ENCODE data around the gene PADI6.

Gene PADI6

DNA sequence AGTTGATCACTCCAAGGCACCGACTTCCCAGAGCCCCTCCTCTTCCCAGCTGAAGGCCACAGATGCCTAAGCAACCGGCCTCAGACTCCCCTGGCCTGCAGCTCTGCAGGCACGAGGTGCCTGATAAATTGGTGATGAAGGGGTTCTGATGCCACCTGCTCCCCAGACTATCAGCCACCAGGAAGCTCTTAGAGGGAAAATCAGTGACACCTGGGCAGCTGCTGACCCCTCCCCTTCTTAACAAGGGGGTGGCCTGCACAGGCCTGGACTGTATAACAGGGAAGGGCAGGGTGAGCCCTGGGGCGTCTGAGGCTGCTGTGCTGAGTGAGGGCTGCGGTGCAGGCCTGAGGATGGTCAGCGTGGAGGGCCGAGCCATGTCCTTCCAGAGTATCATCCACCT, at the start of gene PADI6:
Gene PADI6 (plus strand): TSS at position 301 of the 400 bp plus-strand sequence. CDS start 50 bp downstream, at position 351.
- Histone ChIP-seq H3K27me3 (ENCODE audit: insufficient read depth, low read length) (peaks cover 33% of the 10 kb centered on the region), H2AFZ (ENCODE audit: low read length, unreplicated experiment) (no peak within 1 kb of the TSS), H3K4me3 (ENCODE audit: low read depth, low read length) (no peak within 1 kb of the TSS), H3K36me3 (ENCODE audit: insufficient read depth, low read length) (no peaks in the 10 kb centered on the region), H3K79me2 (ENCODE audit: control insufficient read depth, insufficient read depth, low read length, unreplicated experiment) (no peaks in the 10 kb centered on the region), H3K27ac (ENCODE audit: low read depth, low read length) (no peak within 1 kb of the TSS), H3K4me1 (ENCODE audit: control insufficient read depth, insufficient read depth, low read length, unreplicated experiment) (peaks cover 4% of the 10 kb centered on the region)

- no peaks in the 10 kb centered on the region for H3K79me2 ChIP-seq (ENCODE audit: control insufficient read depth, insufficient read depth, low read length, unreplicated experiment)
- H3K4me1 ChIP-seq (ENCODE audit: control insufficient read depth, insufficient read depth, low read length, unreplicated experiment), result no peaks in the 10 kb centered on the region
- H3K27ac ChIP-seq (ENCODE audit: low read depth, low read length), result no peak overlapping the region
- peaks cover 40% of the 10 kb centered on the region for H3K27me3 ChIP-seq (ENCODE audit: insufficient read depth, low read length)
- H3K4me3 ChIP-seq (ENCODE audit: low read depth, low read length), result no peak overlapping the region
- no peaks in the 10 kb centered on the region for H3K36me3 ChIP-seq (ENCODE audit: insufficient read depth, low read length)
- no peak overlapping the region for H2AFZ ChIP-seq (ENCODE audit: low read length, unreplicated experiment)
Observed at GRCh38 chr1:17328855-17329254, 43.1 kb upstream of the PADI6 start.

DNA sequence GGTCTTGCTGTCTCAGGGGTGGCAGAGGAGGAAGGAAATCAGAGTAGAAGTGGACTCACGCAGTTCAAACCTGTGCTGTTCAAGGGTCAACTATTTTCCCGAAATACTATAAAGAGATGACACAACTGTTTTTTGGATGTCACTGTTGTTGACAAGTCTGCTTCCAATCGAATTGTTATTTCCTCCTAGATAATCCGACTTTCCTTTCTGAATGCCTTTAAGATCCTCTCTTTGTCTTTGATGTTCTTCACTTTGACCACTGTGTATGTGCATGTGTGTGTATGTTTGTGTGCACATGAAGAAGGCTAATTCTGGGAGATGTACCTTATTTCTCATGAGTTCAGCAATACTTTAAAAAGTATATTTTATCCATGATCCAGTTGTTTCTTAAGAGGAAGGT, 42.4 kb upstream of the PADI6 start:
- H3K36me3 ChIP-seq (ENCODE audit: insufficient read depth, low read length), result no peaks in the 10 kb centered on the region
- no peak overlapping the region for H2AFZ ChIP-seq (ENCODE audit: low read length, unreplicated experiment)
- no peaks in the 10 kb centered on the region for H3K4me1 ChIP-seq (ENCODE audit: control insufficient read depth, insufficient read depth, low read length, unreplicated experiment)
- peaks cover 34% of the 10 kb centered on the region for H3K27me3 ChIP-seq (ENCODE audit: insufficient read depth, low read length)
- H3K4me3 ChIP-seq (ENCODE audit: low read depth, low read length), result no peak overlapping the region
- no peaks in the 10 kb centered on the region for H3K79me2 ChIP-seq (ENCODE audit: control insufficient read depth, insufficient read depth, low read length, unreplicated experiment)
- H3K27ac ChIP-seq (ENCODE audit: low read depth, low read length), result no peak overlapping the region

- Histone ChIP-seq H3K4me3 (ENCODE audit: low read depth, low read length) (no peak overlapping the region), H3K4me1 (ENCODE audit: control insufficient read depth, insufficient read depth, low read length, unreplicated experiment) (no peaks in the 10 kb centered on the region), H3K27me3 (ENCODE audit: insufficient read depth, low read length) (peaks cover 35% of the 10 kb centered on the region), H3K79me2 (ENCODE audit: control insufficient read depth, insufficient read depth, low read length, unreplicated experiment) (no peaks in the 10 kb centered on the region), H2AFZ (ENCODE audit: low read length, unreplicated experiment) (no peak overlapping the region), H3K36me3 (ENCODE audit: insufficient read depth, low read length) (no peaks in the 10 kb centered on the region), H3K27ac (ENCODE audit: low read depth, low read length) (no peak overlapping the region)
Observed at GRCh38 chr1:17330856-17331255, 41.1 kb upstream of the PADI6 start.

DNA sequence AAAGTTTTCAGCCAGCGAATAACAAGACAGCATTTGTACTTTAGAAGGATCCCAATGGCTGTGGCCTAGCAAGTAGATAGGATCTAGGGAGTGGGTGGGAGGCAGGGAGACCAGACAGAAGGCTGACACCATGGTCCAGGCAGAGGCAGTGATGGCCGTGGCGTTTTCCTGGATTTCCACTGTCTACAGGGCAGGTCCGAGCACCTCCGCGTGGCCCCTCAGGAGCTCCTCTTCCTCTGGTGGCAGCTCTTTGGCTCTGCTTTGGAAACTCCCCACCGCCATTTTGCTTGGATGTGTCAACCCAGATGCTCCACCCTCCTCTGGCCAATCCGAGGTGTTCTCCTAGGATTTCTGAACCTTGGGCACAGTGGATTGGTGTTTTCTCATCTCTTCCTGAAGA, 38.9 kb upstream of the PADI6 start:
- Histone ChIP-seq H3K79me2 (ENCODE audit: control insufficient read depth, insufficient read depth, low read length, unreplicated experiment) (no peaks in the 10 kb centered on the region), H3K4me3 (ENCODE audit: low read depth, low read length) (no peak overlapping the region), H3K36me3 (ENCODE audit: insufficient read depth, low read length) (no peaks in the 10 kb centered on the region), H3K27me3 (ENCODE audit: insufficient read depth, low read length) (peaks cover 38% of the 10 kb centered on the region), H2AFZ (ENCODE audit: low read length, unreplicated experiment) (no peak overlapping the region), H3K27ac (ENCODE audit: low read depth, low read length) (no peak overlapping the region), H3K4me1 (ENCODE audit: control insufficient read depth, insufficient read depth, low read length, unreplicated experiment) (no peaks in the 10 kb centered on the region)

GRCh38 chr1:17335821-17336710, 35.9 kb upstream of the PADI6 start:
- H3K4me1 ChIP-seq (ENCODE audit: control insufficient read depth, insufficient read depth, low read length, unreplicated experiment), result no peaks in the 10 kb centered on the region
- peaks cover 28% of the 10 kb centered on the region for H3K27me3 ChIP-seq (ENCODE audit: insufficient read depth, low read length)
- H3K36me3 ChIP-seq (ENCODE audit: insufficient read depth, low read length), result no peaks in the 10 kb centered on the region
- no peaks in the 10 kb centered on the region for H3K79me2 ChIP-seq (ENCODE audit: control insufficient read depth, insufficient read depth, low read length, unreplicated experiment)
- H2AFZ ChIP-seq (ENCODE audit: low read length, unreplicated experiment), result no peak overlapping the region
- no peak overlapping the region for H3K27ac ChIP-seq (ENCODE audit: low read depth, low read length)
- no peak overlapping the region for H3K4me3 ChIP-seq (ENCODE audit: low read depth, low read length)

DNA sequence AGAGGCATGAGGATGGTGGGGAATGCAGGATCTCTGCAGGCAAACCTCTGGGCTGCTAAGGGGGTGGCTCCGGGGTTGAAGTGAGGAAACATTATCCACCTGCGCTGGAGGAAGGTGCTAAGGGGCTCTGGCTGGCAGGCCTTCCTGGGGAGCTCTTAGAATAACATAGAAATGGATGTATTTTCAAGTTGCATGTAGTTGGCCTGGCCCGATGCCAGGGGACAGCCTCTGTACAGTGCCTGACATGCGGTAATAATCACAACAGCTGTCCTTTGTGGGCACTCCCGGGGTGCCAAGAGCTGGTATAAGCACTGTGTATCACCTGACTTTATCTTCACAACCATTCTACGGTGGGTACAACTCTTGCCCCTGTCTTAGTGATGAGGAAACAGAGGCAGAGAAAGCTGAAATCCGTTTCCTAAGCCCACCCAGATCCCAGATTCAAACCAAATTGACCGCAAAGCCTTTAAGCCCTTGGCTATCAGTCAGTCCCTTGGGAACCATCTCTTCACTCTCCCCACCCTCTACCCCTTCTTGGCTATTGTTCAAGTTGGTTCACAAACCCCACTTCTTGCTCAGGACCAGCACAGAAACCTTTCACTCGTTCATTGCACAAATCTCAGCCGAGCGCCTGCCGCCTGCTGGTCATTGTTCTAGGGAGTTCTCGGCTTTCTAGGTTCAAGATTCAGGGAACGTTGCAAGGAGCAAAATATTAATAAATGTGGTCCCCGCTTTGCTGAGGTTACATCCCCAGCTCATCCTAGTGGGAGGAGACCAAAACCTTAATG, 33.1 kb upstream of the PADI6 start:
- Histone ChIP-seq H3K27me3 (ENCODE audit: insufficient read depth, low read length) (peaks cover 16% of the 10 kb centered on the region), H3K4me3 (ENCODE audit: low read depth, low read length) (no peak overlapping the region), H3K27ac (ENCODE audit: low read depth, low read length) (no peak overlapping the region), H2AFZ (ENCODE audit: low read length, unreplicated experiment) (no peak overlapping the region), H3K4me1 (ENCODE audit: control insufficient read depth, insufficient read depth, low read length, unreplicated experiment) (no peaks in the 10 kb centered on the region), H3K79me2 (ENCODE audit: control insufficient read depth, insufficient read depth, low read length, unreplicated experiment) (no peaks in the 10 kb centered on the region), H3K36me3 (ENCODE audit: insufficient read depth, low read length) (no peaks in the 10 kb centered on the region)

DNA sequence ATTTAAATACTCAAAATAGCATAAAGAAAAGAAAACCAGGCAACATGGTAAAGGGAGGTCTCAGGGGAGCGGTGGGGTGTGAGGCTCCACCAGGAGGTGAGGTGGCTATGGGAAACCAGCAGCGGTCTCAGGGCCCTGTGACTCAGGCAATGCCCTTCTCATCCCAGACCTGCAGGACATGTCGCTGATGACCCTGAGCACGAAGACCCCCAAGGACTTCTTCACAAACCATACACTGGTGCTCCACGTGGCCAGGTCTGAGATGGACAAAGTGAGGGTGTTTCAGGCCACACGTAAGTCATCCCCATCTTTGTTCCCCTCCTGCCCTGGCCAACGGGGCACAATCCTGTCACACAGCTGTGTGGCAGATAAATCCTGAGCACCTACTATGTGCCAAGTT, 32.5 kb upstream of the PADI6 start:
- Histone ChIP-seq H3K79me2 (ENCODE audit: control insufficient read depth, insufficient read depth, low read length, unreplicated experiment) (no peaks in the 10 kb centered on the region), H2AFZ (ENCODE audit: low read length, unreplicated experiment) (no peak overlapping the region), H3K4me3 (ENCODE audit: low read depth, low read length) (no peak overlapping the region), H3K4me1 (ENCODE audit: control insufficient read depth, insufficient read depth, low read length, unreplicated experiment) (no peaks in the 10 kb centered on the region), H3K27ac (ENCODE audit: low read depth, low read length) (no peak overlapping the region), H3K27me3 (ENCODE audit: insufficient read depth, low read length) (peaks cover 16% of the 10 kb centered on the region), H3K36me3 (ENCODE audit: insufficient read depth, low read length) (no peaks in the 10 kb centered on the region)

DNA sequence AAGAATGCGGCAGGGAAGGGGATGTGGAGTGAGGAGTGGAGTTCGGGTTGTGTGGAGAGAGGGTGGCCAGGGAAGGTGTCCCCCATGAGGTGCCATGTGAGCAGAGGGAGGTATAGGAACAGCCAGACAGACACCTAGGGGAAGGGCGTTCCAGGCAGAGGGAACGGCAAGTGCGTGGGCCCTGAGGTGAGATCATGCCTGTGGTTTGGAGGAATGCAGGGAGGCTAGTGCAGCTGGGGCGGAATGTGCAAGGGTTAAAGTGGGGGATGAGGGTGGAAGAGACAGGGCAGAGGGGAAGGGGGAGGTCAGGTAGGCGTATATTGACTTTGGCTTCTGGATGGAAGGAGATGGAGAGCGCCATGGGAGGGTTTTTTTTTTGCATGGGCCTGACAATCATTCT, 31.6 kb upstream of the PADI6 start:
- no peaks in the 10 kb centered on the region for H3K4me1 ChIP-seq (ENCODE audit: control insufficient read depth, insufficient read depth, low read length, unreplicated experiment)
- no peaks in the 10 kb centered on the region for H3K36me3 ChIP-seq (ENCODE audit: insufficient read depth, low read length)
- peaks cover 13% of the 10 kb centered on the region for H3K27me3 ChIP-seq (ENCODE audit: insufficient read depth, low read length)
- H2AFZ ChIP-seq (ENCODE audit: low read length, unreplicated experiment), result no peak overlapping the region
- H3K27ac ChIP-seq (ENCODE audit: low read depth, low read length), result no peak overlapping the region
- no peaks in the 10 kb centered on the region for H3K79me2 ChIP-seq (ENCODE audit: control insufficient read depth, insufficient read depth, low read length, unreplicated experiment)
- H3K4me3 ChIP-seq (ENCODE audit: low read depth, low read length), result no peak overlapping the region

GRCh38 chr1:17342014-17342441, 30.0 kb upstream of the PADI6 start:
- Histone ChIP-seq H3K79me2 (ENCODE audit: control insufficient read depth, insufficient read depth, low read length, unreplicated experiment) (no peaks in the 10 kb centered on the region), H2AFZ (ENCODE audit: low read length, unreplicated experiment) (no peak overlapping the region), H3K4me1 (ENCODE audit: control insufficient read depth, insufficient read depth, low read length, unreplicated experiment) (no peaks in the 10 kb centered on the region), H3K27ac (ENCODE audit: low read depth, low read length) (no peak overlapping the region), H3K4me3 (ENCODE audit: low read depth, low read length) (no peak overlapping the region), H3K36me3 (ENCODE audit: insufficient read depth, low read length) (no peaks in the 10 kb centered on the region), H3K27me3 (ENCODE audit: insufficient read depth, low read length) (0 out of 2 replicates have a peak, but pooled peaks cover 9% of the 10 kb centered on the region)
